Fibroblast of skin of left biceps (primary cell): Measurements from ENCODE around the gene MUCL3.
"Not testable (repeated sequence)": the region's sequence is repeated elsewhere in the genome, so short reads cannot be mapped to it uniquely, and the experiment has no call there.

ENCODE experiments used
- DNase-seq, 2 experiments: peaks; one replicate each; pipeline ENCODE4 v3.0.0-alpha.2; 2013; ENCODE audit warnings: low read depth in 2 of 2

Gene MUCL3

DNA sequence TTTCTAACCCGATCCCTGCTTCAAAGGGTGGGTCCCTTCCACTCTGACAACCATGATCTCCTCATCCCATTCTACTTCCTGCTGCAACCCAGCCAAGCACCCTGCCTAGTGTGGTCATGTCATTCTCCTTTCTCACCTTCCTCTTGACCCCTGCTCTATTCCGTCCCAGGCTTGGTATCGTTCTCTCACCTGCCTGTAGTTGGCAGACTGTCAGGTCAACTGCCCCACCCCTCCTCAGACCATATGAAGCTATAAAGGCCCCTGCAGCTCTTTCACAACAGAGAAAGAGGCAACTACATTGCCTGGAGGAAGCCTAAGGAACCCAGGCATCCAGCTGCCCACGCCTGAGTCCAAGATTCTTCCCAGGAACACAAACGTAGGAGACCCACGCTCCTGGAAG, 42.7 kb downstream of the MUCL3 start, which contains the start of gene MUC21:
MUC21 (plus strand) TSS at position 280 of the 400 bp plus-strand sequence. CDS start 241 bp downstream, outside the sequence.
- DNase-seq: no peak

- DNase-seq: no peak
Measured at GRCh38 chr6:30985490-30985889, 44.7 kb downstream of the MUCL3 start.

GRCh38 chr6:30987304-30987703, 46.5 kb downstream of the MUCL3 start:
- DNase-seq: no peak

DNA sequence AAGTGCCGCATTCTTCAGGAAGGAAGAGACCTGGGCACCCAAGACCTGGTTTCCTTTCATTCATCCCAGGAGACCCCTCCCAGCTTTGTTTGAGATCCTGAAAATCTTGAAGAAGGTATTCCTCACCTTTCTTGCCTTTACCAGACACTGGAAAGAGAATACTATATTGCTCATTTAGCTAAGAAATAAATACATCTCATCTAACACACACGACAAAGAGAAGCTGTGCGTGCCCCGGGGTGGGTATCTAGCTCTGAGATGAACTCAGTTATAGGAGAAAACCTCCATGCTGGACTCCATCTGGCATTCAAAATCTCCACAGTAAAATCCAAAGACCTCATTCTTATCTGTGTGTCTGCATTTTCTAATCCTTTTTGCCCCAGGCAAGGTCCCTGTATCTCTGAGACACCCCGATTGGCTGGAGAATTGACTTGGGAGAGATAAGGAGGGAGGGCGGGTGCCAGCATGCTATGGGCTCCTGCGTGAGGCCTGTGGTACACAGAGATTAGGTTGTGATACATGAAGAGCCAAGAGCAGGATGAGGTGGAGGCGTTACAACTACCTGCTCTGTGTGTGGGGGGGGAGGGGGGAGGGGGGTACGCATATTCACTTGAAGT, 47.5 kb downstream of the MUCL3 start:
- DNase-seq: no peak

GRCh38 chr6:30990422-30991086, 49.8 kb downstream of the MUCL3 start:
- no peak for DNase-seq

DNA sequence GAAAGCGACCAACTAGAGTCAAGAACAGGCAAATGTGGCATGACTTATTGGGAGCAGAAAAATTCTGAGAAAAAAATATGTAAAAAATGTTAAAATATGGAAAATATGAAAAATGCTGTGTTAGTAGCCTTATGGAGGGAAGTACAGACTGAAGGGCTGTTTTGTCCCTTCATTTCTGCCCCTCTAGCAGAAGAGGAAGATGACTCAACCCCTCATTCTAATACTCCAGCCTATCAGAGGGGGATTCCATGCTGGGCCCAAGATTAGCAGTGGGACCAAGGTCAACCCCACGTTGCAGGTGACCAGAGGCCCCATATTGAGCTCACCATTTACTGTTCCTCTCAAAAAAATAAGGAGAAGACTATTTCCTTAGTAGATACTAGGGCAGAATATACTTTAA, 51.1 kb downstream of the MUCL3 start:
- DNase-seq: no peak

DNA sequence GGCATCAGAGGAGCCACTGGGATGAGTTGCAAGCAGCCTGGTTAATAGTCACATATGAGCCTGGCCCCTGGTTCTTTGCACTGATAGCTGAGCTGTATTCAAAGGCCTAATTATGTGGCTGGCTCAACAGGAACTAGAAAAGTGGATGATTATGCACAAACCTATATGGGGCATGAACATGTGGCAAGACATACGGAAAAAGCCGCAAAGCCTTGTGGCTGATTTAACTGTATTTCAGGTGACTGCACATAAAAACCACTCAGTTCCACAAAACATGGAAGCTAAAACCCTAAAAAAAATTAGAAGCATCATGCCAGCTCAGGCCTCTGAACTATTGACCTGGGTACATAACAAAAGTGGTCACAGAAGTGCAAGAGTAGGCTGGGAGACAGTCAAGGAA, 56.5 kb downstream of the MUCL3 start:
- no peak for DNase-seq

- DNase-seq: no peak
Measured at GRCh38 chr6:30998785-30999184, 58.0 kb downstream of the MUCL3 start.

DNA sequence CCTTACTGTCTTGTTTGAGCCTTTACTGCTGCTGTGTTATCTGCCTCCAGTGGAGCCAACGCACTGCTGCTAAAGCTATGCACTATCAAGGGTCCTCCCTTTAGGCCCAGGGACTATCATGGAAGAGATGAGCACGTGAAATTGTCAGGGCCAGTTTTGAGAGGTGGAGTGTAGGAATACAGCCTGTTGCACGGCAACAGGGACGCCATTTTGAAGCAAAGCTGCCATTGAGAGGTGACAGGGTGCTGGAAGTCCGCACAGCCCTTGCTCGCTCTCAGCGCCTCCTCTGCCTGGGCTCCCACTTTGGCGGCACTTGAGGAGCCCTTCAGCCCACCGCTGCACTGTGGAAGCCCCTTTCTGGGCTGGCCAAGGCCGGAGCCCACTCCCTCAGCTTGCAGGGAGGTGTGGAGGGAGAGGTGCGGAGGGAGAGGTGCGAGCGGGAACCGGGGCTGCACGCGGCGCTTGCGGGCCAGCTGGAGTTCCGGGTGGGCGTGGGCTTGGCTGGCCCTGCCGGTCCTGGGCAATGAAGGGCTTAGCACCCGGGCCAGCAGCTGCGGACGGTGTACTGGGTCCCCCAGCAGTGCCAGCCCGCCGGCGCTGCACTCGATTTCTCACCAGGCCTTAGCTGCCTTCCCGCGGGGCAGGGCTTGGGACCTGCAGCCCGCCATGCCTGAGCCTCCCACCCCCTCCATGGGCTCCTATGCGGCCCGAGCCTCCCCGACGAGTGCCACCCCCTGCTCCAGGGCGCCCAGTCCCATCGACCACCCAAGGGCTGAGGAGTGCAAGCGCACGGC, 59.5 kb downstream of the MUCL3 start:
- DNase-seq: not testable (repeated sequence)

- no peak for DNase-seq
Measured at GRCh38 chr6:31001281-31001888, 60.6 kb downstream of the MUCL3 start.

DNA sequence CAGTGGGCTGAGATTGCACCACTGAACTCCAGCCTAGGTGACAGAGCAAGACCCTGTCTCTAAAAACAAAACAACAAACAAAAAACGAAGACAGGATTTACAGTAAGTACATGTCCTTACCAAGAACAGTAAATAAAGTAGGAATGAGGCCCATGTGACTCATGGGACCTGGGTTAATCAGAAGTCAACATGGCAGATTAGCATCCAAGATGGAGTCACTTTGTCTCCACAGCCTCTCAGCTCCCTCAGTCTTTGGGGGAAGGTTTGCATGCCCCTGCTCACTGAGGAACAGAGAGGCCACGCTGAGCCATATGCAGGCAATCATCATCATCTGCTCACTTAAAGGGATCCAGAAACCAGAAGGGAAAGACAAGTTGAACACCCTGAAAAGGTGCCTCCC, 61.7 kb downstream of the MUCL3 start:
- DNase-seq: no peak
